ENCODE data around the gene HSD17B14. TPM values are rescaled to one million over a fixed set of nuclear protein-coding genes. Genes with fewer than 3 reads are reported as not detected.
A peak's percentile ranks its signal among the peaks of the same experiment; 100 is the strongest.

HSD17B14 gene
- total and polyA plus RNA-seq, 2 of the 8 experiments (the other 6 are each of a cell fraction or from before 2014, with no cell fraction given) = 8.4 to 25.5 TPM

DNA sequence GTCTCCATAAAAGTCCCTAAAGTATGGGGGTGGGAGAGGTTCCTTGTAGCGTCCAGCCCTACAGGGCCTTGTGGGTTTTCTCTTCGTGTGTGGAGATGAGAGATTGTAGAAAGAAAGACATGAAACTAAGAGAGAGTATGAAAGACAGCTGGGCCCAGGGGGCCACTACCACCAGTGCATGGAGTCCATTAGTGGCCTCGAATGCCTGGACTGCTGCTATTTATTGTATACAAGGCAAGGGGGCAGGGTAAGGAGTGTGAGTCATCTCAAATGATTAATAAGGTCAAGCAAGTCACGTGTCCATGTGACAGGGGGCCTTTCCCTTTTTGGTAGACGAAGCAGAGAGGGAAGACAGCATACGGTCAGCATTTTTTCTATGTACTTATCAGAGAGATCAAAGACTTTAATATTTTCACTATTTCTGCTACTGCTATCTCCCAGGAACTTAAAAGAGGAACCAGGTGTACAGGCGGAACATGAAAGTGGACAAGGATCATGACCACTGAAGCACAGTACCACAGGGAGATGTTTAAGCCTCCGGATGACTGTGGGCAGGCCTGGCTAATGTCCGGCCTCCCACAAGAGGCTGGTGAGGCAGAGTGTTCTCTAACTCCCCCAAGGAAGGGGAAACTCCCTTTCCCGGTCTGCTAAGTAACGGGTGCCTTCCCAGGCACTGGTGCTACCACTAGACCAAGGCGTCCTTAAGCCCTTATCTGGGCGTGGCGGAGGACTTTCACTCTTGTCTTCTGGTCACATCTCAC is 55.5 kb downstream of the HSD17B14 start:
- H3K23me2 ChIP-seq (ENCODE audit: low read depth, low read length) = 0 out of 2 replicates have a peak, but pooled peaks cover 2% of the 10 kb centered on the region
- no peak overlapping the region for H2AK5ac ChIP-seq (ENCODE audit: low read depth, low read length)
- H3K14ac ChIP-seq (ENCODE audit: insufficient read length) = no peak overlapping the region
- H4K8ac ChIP-seq (ENCODE audit: extremely low read depth, insufficient read depth, low read length) = no peak overlapping the region
- POLR2A ChIA-PET (ENCODE audit: partially characterized antibody) = interaction anchor here (1.4 to 2.3 kb wide), 3 partner anchors 11 to 135 kb away, joined by 5 to 7 read pairs (median 5); partner anchors contain the start of genes CA11 and FGF21
- H3K79me1 ChIP-seq (ENCODE audit: low read depth, low read length) = no peaks in the 10 kb centered on the region
- peak overlapping the region; percentile 1; the same call in 1 of the 2 replicates for H2BK15ac ChIP-seq (ENCODE audit: low read length)
- H3K27me3 ChIP-seq (replicated peaks in 1 of 4; ENCODE audit: control insufficient read depth in 3 of 4, extremely low read depth in 1 of 4, insufficient read depth in 3 of 4, low read length in 3 of 4) = peaks cover 0 to 3% (median 0%) of the 10 kb centered on the region in 4 experiments; a peak in 3 of 7 replicates
- H2AFZ ChIP-seq (ENCODE audit: low read length) = no peak overlapping the region
- no peak overlapping the region for H2BK120ac ChIP-seq (replicated peaks; ENCODE audit: low read depth, low read length)
- no peak overlapping the region for H3K4me2 ChIP-seq (ENCODE audit: insufficient read depth in 1 of 2, low read depth in 2 of 2, low read length in 2 of 2)
- no peaks in the 10 kb centered on the region for H3K4me1 ChIP-seq (replicated peaks in 1 of 4; ENCODE audit: control insufficient read depth in 3 of 4, insufficient read depth in 4 of 4, low read length in 3 of 4)
- H3K36me3 ChIP-seq (ENCODE audit: control insufficient read depth in 2 of 4, insufficient read depth in 4 of 4, low read length in 3 of 4) = no peaks in the 10 kb centered on the region
- H4K91ac ChIP-seq (replicated peaks; ENCODE audit: insufficient read length, low read length) = no peak overlapping the region
- no peaks in the 10 kb centered on the region for H4K20me1 ChIP-seq (replicated peaks in 1 of 2; ENCODE audit: control insufficient read depth in 1 of 2, insufficient read depth in 2 of 2, low read length in 2 of 2)
- H3K9me3 ChIP-seq (ENCODE audit: insufficient read depth in 2 of 2, low read depth in 1 of 2, low read length in 1 of 2) = no peaks in the 10 kb centered on the region
- no peak for DNase-seq (ENCODE audit: low read depth in 1 of 2, low spot score in 2 of 2)
- no peak overlapping the region for H2BK20ac ChIP-seq (ENCODE audit: low read length)
- no peak overlapping the region for H3K56ac ChIP-seq (replicated peaks; ENCODE audit: insufficient read length, low read depth, low read length)
- no peak overlapping the region for H3K4me3 ChIP-seq (ENCODE audit: extremely low read depth in 1 of 4, insufficient read depth in 2 of 4, low read depth in 3 of 4, low read length in 4 of 4)
- no peak overlapping the region for H3K23ac ChIP-seq (ENCODE audit: insufficient read length)
- H3K18ac ChIP-seq (ENCODE audit: extremely low read depth, low read length) = no peak overlapping the region
- H2BK12ac ChIP-seq (ENCODE audit: low read depth, low read length) = no peak overlapping the region
- CTCF ChIA-PET (ENCODE audit: partially characterized antibody) = interaction anchor here (1.2 to 17.5 kb wide), 5 partner anchors 9 to 63 kb away, joined by 4 to 231 read pairs (median 9); no protein-coding TSS in a partner anchor
- 90% methylated on average over 14 of the region's 14 CpGs; no CpG with 5 or more reads in 1 of the 2 experiments for WGBS, 2 experiments (ENCODE audit: extremely low coverage in 1 of 2, insufficient coverage in 1 of 2, insufficient read length in 1 of 2, insufficient replicate concordance in 2 of 2, low coverage in 1 of 2, low lambda C conversion rate in 2 of 2, missing lambda C conversion rate in 1 of 2)
- H3K79me2 ChIP-seq (ENCODE audit: control insufficient read depth in 1 of 2, insufficient read depth in 2 of 2, low read length in 2 of 2) = no peaks in the 10 kb centered on the region
- H3K4ac ChIP-seq (replicated peaks; ENCODE audit: insufficient read length, low read depth, low read length) = no peak overlapping the region
- no peak overlapping the region for H3K9ac ChIP-seq (replicated peaks in 1 of 4; ENCODE audit: extremely low read depth in 1 of 4, low read depth in 3 of 4, low read length in 3 of 4)
- no peak overlapping the region for H2BK5ac ChIP-seq (ENCODE audit: low read depth, low read length)
- no peak for FAIRE-seq
- no peak overlapping the region for H4K5ac ChIP-seq (ENCODE audit: insufficient read length, low read depth, low read length)
- no peak overlapping the region for H3K27ac ChIP-seq (ENCODE audit: low read depth, low read length)
- TF ChIP-seq BACH1 (IDR thresholded peaks at IDR 0.05; ENCODE audit: low read length) (no peak), TAF1 (IDR thresholded peaks at IDR 0.05; ENCODE audit: low read depth, low read length) (no peak), SIX5 (IDR thresholded peaks at IDR 0.05; ENCODE audit: low read depth, low read length) (no peak), TAF7 (optimal IDR thresholded peaks at IDR 0.05; ENCODE audit: borderline replicate concordance, low read depth, low read length) (no peak), CBX5 (IDR thresholded peaks at IDR 0.05; ENCODE audit: low read depth, low read length) (no peak), NRF1 (IDR thresholded peaks at IDR 0.05; ENCODE audit: low read depth, low read length) (no peak), RNF2 (IDR thresholded peaks at IDR 0.05; ENCODE audit: borderline replicate concordance, low read depth, low read length, missing control alignments, poor library complexity, severe bottlenecking) (no peak), CHD1 (IDR thresholded peaks at IDR 0.05; ENCODE audit: low read depth, low read length) (no peak)
- TF ChIP-seq, protein P1, sequence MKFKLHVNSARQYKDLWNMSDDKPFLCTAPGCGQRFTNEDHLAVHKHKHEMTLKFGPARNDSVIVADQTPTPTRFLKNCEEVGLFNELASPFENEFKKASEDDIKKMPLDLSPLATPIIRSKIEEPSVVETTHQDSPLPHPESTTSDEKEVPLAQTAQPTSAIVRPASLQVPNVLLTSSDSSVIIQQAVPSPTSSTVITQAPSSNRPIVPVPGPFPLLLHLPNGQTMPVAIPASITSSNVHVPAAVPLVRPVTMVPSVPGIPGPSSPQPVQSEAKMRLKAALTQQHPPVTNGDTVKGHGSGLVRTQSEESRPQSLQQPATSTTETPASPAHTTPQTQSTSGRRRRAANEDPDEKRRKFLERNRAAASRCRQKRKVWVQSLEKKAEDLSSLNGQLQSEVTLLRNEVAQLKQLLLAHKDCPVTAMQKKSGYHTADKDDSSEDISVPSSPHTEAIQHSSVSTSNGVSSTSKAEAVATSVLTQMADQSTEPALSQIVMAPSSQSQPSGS (IDR thresholded peaks at IDR 0.05; ENCODE audit: low read length) = no peak
- TF ChIP-seq, protein P2, sequence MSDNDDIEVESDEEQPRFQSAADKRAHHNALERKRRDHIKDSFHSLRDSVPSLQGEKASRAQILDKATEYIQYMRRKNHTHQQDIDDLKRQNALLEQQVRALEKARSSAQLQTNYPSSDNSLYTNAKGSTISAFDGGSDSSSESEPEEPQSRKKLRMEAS (IDR thresholded peaks at IDR 0.05) = no peak

All from H1 (cell line).